Astrocyte (in vitro differentiated cells and primary cell): ENCODE measurements around the gene SH3GLB2. TPM values are rescaled to one million over a fixed set of nuclear protein-coding genes. Genes with fewer than 3 reads are reported as not detected.

Experiments
- DNase-seq: peaks from one replicate; pipeline ENCODE4 v3.0.0-alpha.2; 2010; ENCODE audit warnings: low read depth
- FAIRE-seq: peaks from 2 replicates; lab custom pipeline; 2011; peaks lifted over from hg19 to GRCh38; lab: Jason Lieb, UNC
- H2AFZ ChIP-seq: 2 replicates; pipeline ENCODE4 v1.6.0; 2012; ENCODE audit warnings: low read depth, low read length, inconsistent platforms
- H3K27ac ChIP-seq: 2 replicates; pipeline ENCODE4 v1.5.1; 2011; ENCODE audit warnings: low read depth, low read length, inconsistent platforms
- H3K27me3 ChIP-seq: 2 replicates; pipeline ENCODE4 v1.6.0; 2011; ENCODE audit warnings: low read length, inconsistent platforms; ENCODE audit not compliant: insufficient read depth
- H3K36me3 ChIP-seq: 2 replicates; pipeline ENCODE4 v1.5.1; 2011; ENCODE audit warnings: low read length, inconsistent platforms; ENCODE audit not compliant: insufficient read depth
- H3K4me1 ChIP-seq: 2 replicates; pipeline ENCODE4 v1.5.1; 2011; ENCODE audit warnings: low read length, inconsistent platforms; ENCODE audit not compliant: insufficient read depth
- H3K4me2 ChIP-seq: 2 replicates; pipeline ENCODE4 v1.6.0; 2012; ENCODE audit warnings: low read length, inconsistent platforms
- H3K4me3 ChIP-seq: 2 replicates; pipeline ENCODE4 v1.5.1; 2011; ENCODE audit warnings: low read depth, mild to moderate bottlenecking, low read length, inconsistent platforms; ENCODE audit not compliant: insufficient read depth
- H3K79me2 ChIP-seq: 2 replicates; pipeline ENCODE4 v1.6.0; 2012; ENCODE audit warnings: mild to moderate bottlenecking, low read length, inconsistent platforms; ENCODE audit not compliant: insufficient read depth
- H3K9ac ChIP-seq: 2 replicates; pipeline ENCODE4 v1.6.0; 2012; ENCODE audit warnings: mild to moderate bottlenecking, low read length, inconsistent platforms
- H3K9me3 ChIP-seq: 2 replicates; pipeline ENCODE4 v1.5.1; 2012; ENCODE audit warnings: low read depth, mild to moderate bottlenecking, low read length, inconsistent platforms; ENCODE audit not compliant: insufficient read depth
- H4K20me1 ChIP-seq: 2 replicates; pipeline ENCODE4 v1.6.0; 2012; ENCODE audit warnings: low read length, inconsistent platforms; ENCODE audit not compliant: insufficient read depth
- H3K27ac Mint-ChIP-seq: one replicate; pipeline ENCODE4 v1.8.0; 2021; ENCODE audit warnings: mild to moderate bottlenecking, mixed read lengths; ENCODE audit not compliant: unreplicated experiment
- H3K27me3 Mint-ChIP-seq: one replicate; pipeline ENCODE4 v1.8.0; 2021; ENCODE audit warnings: low read depth, mixed read lengths; ENCODE audit not compliant: unreplicated experiment
- H3K36me3 Mint-ChIP-seq: one replicate; pipeline ENCODE4 v1.8.0; 2021; ENCODE audit warnings: low read depth, mixed read lengths; ENCODE audit not compliant: unreplicated experiment
- H3K4me1 Mint-ChIP-seq: one replicate; pipeline ENCODE4 v1.8.0; 2021; ENCODE audit warnings: low read depth, mixed read lengths; ENCODE audit not compliant: unreplicated experiment
- H3K4me3 Mint-ChIP-seq: one replicate; pipeline ENCODE4 v1.8.0; 2021; ENCODE audit warnings: mild to moderate bottlenecking, moderate library complexity, mixed read lengths; ENCODE audit not compliant: unreplicated experiment
- H3K9me3 Mint-ChIP-seq: one replicate; pipeline ENCODE4 v1.8.0; 2021; ENCODE audit warnings: mild to moderate bottlenecking, mixed read lengths; ENCODE audit not compliant: unreplicated experiment
- CTCF ChIP-seq: IDR thresholded peaks from 2 replicates; pipeline ENCODE4 v1.5.1; 2011; ENCODE audit warnings: low read depth, mild to moderate bottlenecking, inconsistent platforms, low read length, moderate library complexity; ENCODE audit not compliant: insufficient read depth
- EZH2 ChIP-seq: IDR thresholded peaks from 2 replicates; pipeline ENCODE4 v1.6.1; 2012; ENCODE audit warnings: mild to moderate bottlenecking, low read length, inconsistent platforms; ENCODE audit not compliant: insufficient read depth
- total RNA-seq: library from RNA; stranded (reverse); gene quantifications from 2 replicates; pipeline ENCODE4 v1.2.1, GENCODE V29; 2021

The SH3GLB2 gene
- total RNA-seq, 1 donor from 2014 or later: 38.0 TPM

- Mint-ChIP-seq H3K4me3 (peak overlapping the region; percentile 86), H3K36me3 (peaks cover 4% of the 10 kb centered on the region), H3K4me1 (peaks cover 15% of the 10 kb centered on the region), H3K27me3 (no peaks in the 10 kb centered on the region), H3K9me3 (no peaks in the 10 kb centered on the region), H3K27ac (no peak overlapping the region)
- Histone ChIP-seq H3K9ac (no peak overlapping the region), H3K79me2 (peaks cover 31% of the 10 kb centered on the region), H3K27ac (no peak overlapping the region), H3K9me3 (no peaks in the 10 kb centered on the region), H3K4me3 (no peak overlapping the region), H3K36me3 (no peaks in the 10 kb centered on the region), H2AFZ (no peak overlapping the region), H3K4me2 (peak overlapping the region; percentile 97), H3K4me1 (peaks cover 22% of the 10 kb centered on the region), H4K20me1 (peaks cover 28% of the 10 kb centered on the region), H3K27me3 (no peaks in the 10 kb centered on the region)
- TF ChIP-seq EZH2 (no peak), CTCF (no peak)
- DNase-seq (no peak), FAIRE-seq (no peak)
Measured at GRCh38 chr9:129026442-129027223, 1.5 kb downstream of the SH3GLB2 start.

GRCh38 chr9:129023908-129024233 is 4.3 kb downstream of the SH3GLB2 start:
- FAIRE-seq (no peak), DNase-seq (no peak)
- H3K27ac ChIP-seq: no peak overlapping the region
- Mint-ChIP-seq H3K36me3 (peaks cover 5% of the 10 kb centered on the region), H3K9me3 (no peaks in the 10 kb centered on the region), H3K4me1 (peaks cover 15% of the 10 kb centered on the region), H3K4me3 (no peak overlapping the region), H3K27ac (no peak overlapping the region), H3K27me3 (no peaks in the 10 kb centered on the region)
- no peaks in the 10 kb centered on the region for H3K27me3 ChIP-seq
- H2AFZ ChIP-seq: no peak overlapping the region
- no peaks in the 10 kb centered on the region for H3K36me3 ChIP-seq
- H3K4me2 ChIP-seq: peak overlapping the region; percentile 11
- H3K9me3 ChIP-seq: no peaks in the 10 kb centered on the region
- TF ChIP-seq EZH2: no peak
- TF ChIP-seq CTCF: no peak
- H3K9ac ChIP-seq: no peak overlapping the region
- peaks cover 22% of the 10 kb centered on the region for H3K4me1 ChIP-seq
- H4K20me1 ChIP-seq: peaks cover 28% of the 10 kb centered on the region
- H3K4me3 ChIP-seq: no peak overlapping the region
- H3K79me2 ChIP-seq: peaks cover 31% of the 10 kb centered on the region
